Measurements from ENCODE around the gene VAV3. TPM values are rescaled to one million over a fixed set of nuclear protein-coding genes. Genes with fewer than 3 reads are reported as not detected.

The VAV3 gene
- total and polyA plus RNA-seq, 2 of the 8 experiments (the other 6 are each of a cell fraction or from before 2014, with no cell fraction given), result 2.9 to 7.9 TPM

GRCh38 chr1:107870696-107871095, 94.3 kb downstream of the VAV3 start:
- no peak overlapping the region for H2BK12ac ChIP-seq (ENCODE audit: low read depth, low read length)
- H3K4ac ChIP-seq (replicated peaks; ENCODE audit: insufficient read length, low read depth, low read length), result no peak overlapping the region
- no peaks in the 10 kb centered on the region; the same call in 1 of the 2 replicates for H3K23me2 ChIP-seq (ENCODE audit: low read depth, low read length)
- H3K56ac ChIP-seq (replicated peaks; ENCODE audit: insufficient read length, low read depth, low read length), result no peak overlapping the region
- H4K20me1 ChIP-seq (replicated peaks in 1 of 2; ENCODE audit: control insufficient read depth in 1 of 2, insufficient read depth in 2 of 2, low read length in 2 of 2), result no peaks in the 10 kb centered on the region
- 0 out of 4 replicates have a peak, but pooled peaks cover 0 to 4% of the 10 kb centered on the region in 2 experiments for H3K9me3 ChIP-seq (ENCODE audit: insufficient read depth in 2 of 2, low read depth in 1 of 2, low read length in 1 of 2)
- H2BK15ac ChIP-seq (ENCODE audit: low read length), result no peak overlapping the region
- H2BK20ac ChIP-seq (ENCODE audit: low read length), result no peak overlapping the region
- no peak overlapping the region for H3K14ac ChIP-seq (ENCODE audit: insufficient read length)
- CTCF ChIA-PET (ENCODE audit: partially characterized antibody), result no interaction called here
- no peak overlapping the region for H4K91ac ChIP-seq (replicated peaks; ENCODE audit: insufficient read length, low read length)
- no peaks in the 10 kb centered on the region for H3K79me1 ChIP-seq (ENCODE audit: low read depth, low read length)
- H3K18ac ChIP-seq (ENCODE audit: extremely low read depth, low read length), result no peak overlapping the region
- H3K9ac ChIP-seq (replicated peaks in 1 of 4; ENCODE audit: extremely low read depth in 1 of 4, low read depth in 3 of 4, low read length in 3 of 4), result no peak overlapping the region
- peaks cover 5 to 11% (median 7%) of the 10 kb centered on the region in 4 experiments; a peak in 6 of 7 replicates for H3K4me1 ChIP-seq (replicated peaks in 1 of 4; ENCODE audit: control insufficient read depth in 3 of 4, insufficient read depth in 4 of 4, low read length in 3 of 4)
- H2BK5ac ChIP-seq (ENCODE audit: low read depth, low read length), result no peak overlapping the region
- H3K4me2 ChIP-seq (ENCODE audit: insufficient read depth in 1 of 2, low read depth in 2 of 2, low read length in 2 of 2), result no peak overlapping the region
- POLR2A ChIA-PET (ENCODE audit: partially characterized antibody), result no interaction called here
- H2AK5ac ChIP-seq (ENCODE audit: low read depth, low read length), result no peak overlapping the region
- H3K27me3 ChIP-seq (replicated peaks in 1 of 4; ENCODE audit: control insufficient read depth in 3 of 4, extremely low read depth in 1 of 4, insufficient read depth in 3 of 4, low read length in 3 of 4), result no peaks in the 10 kb centered on the region
- no peak overlapping the region for H2AFZ ChIP-seq (ENCODE audit: low read length)
- H3K23ac ChIP-seq (ENCODE audit: insufficient read length), result no peak overlapping the region
- no peak overlapping the region for H4K5ac ChIP-seq (ENCODE audit: insufficient read length, low read depth, low read length)
- H3K4me3 ChIP-seq (ENCODE audit: extremely low read depth in 1 of 4, insufficient read depth in 2 of 4, low read depth in 3 of 4, low read length in 4 of 4), result no peak overlapping the region
- no peak overlapping the region for H3K27ac ChIP-seq (ENCODE audit: low read depth, low read length)
- FAIRE-seq (no peak), DNase-seq (ENCODE audit: low read depth in 1 of 2, low spot score in 2 of 2) (no peak)
- no peaks in the 10 kb centered on the region for H3K36me3 ChIP-seq (ENCODE audit: control insufficient read depth in 2 of 4, insufficient read depth in 4 of 4, low read length in 3 of 4)
- 89% methylated on average over 3 of the region's 3 CpGs; no CpG with 5 or more reads in 1 of the 2 experiments for WGBS, 2 experiments (ENCODE audit: extremely low coverage in 1 of 2, insufficient coverage in 1 of 2, insufficient read length in 1 of 2, insufficient replicate concordance in 2 of 2, low coverage in 1 of 2, low lambda C conversion rate in 2 of 2, missing lambda C conversion rate in 1 of 2)
- H4K8ac ChIP-seq (ENCODE audit: extremely low read depth, insufficient read depth, low read length), result no peak overlapping the region
- peak overlapping the region; percentile 5 for H2BK120ac ChIP-seq (replicated peaks; ENCODE audit: low read depth, low read length)
- H3K79me2 ChIP-seq (ENCODE audit: control insufficient read depth in 1 of 2, insufficient read depth in 2 of 2, low read length in 2 of 2), result no peaks in the 10 kb centered on the region
- TF ChIP-seq RFX5 (IDR thresholded peaks at IDR 0.05; ENCODE audit: borderline replicate concordance, low read depth, low read length) (no peak), ATF2 (IDR thresholded peaks at IDR 0.05; ENCODE audit: low read length) (no peak), SP1 (IDR thresholded peaks at IDR 0.05; ENCODE audit: low read depth, low read length) (no peak), CHD2 (IDR thresholded peaks at IDR 0.05; ENCODE audit: low read length) (no peak), YY1 (IDR thresholded peaks at IDR 0.05; ENCODE audit: low read depth, low read length) (no peak), RXRA (IDR thresholded peaks at IDR 0.05; ENCODE audit: insufficient read depth, low read depth, low read length) (no peak), CEBPB (IDR thresholded peaks at IDR 0.05; ENCODE audit: low read depth, low read length) (no peak), POU5F1 (IDR thresholded peaks at IDR 0.05; ENCODE audit: low read depth, low read length) (no peak), TAF7 (optimal IDR thresholded peaks at IDR 0.05; ENCODE audit: borderline replicate concordance, low read depth, low read length) (no peak), KDM4A (IDR thresholded peaks at IDR 0.05; ENCODE audit: low read depth, low read length, severe bottlenecking) (no peak), SIN3A (conservative IDR thresholded peaks at IDR 0.05 in 1 of 2, IDR thresholded peaks at IDR 0.05 in 1 of 2; ENCODE audit: low read depth in 1 of 2, low read length in 2 of 2) (no peak), KDM5A (IDR thresholded peaks at IDR 0.05; ENCODE audit: low read length) (no peak), EGR1 (IDR thresholded peaks at IDR 0.05; ENCODE audit: borderline replicate concordance, low read depth, low read length) (no peak), HDAC6 (IDR thresholded peaks at IDR 0.05; ENCODE audit: low read depth, low read length) (no peak)
